Measurements from ENCODE around the gene TIMM22.
"Not testable (repeated sequence)": the region's sequence is repeated elsewhere in the genome, so short reads cannot be mapped to it uniquely, and the experiment has no call there.

TIMM22 gene

GRCh38 chr17:973053-973452, 23.9 kb upstream of the TIMM22 start:
- DNase-seq (ENCODE audit: low spot score): no peak

GRCh38 chr17:974778-975177, 22.2 kb upstream of the TIMM22 start:
- not testable (repeated sequence) for DNase-seq (ENCODE audit: low spot score)

GRCh38 chr17:975371-975915, 21.5 kb upstream of the TIMM22 start:
- no peak for DNase-seq (ENCODE audit: low spot score)

GRCh38 chr17:976312-976711, 20.6 kb upstream of the TIMM22 start:
- no peak for DNase-seq (ENCODE audit: low spot score)

GRCh38 chr17:977166-977565, 19.8 kb upstream of the TIMM22 start:
- no peak for DNase-seq (ENCODE audit: low spot score)

GRCh38 chr17:978103-979093, 18.5 kb upstream of the TIMM22 start:
- no peak for DNase-seq (ENCODE audit: low spot score)

- DNase-seq (ENCODE audit: low spot score): no peak
Measured at GRCh38 chr17:979212-979538, 17.8 kb upstream of the TIMM22 start.

GRCh38 chr17:979539-980405, 17.2 kb upstream of the TIMM22 start, which contains the start of gene NXN:
TSS of gene NXN (minus strand) at chr17:979776.
- peak; percentile 71 for DNase-seq (ENCODE audit: low spot score)

GRCh38 chr17:980406-981291, 16.3 kb upstream of the TIMM22 start:
- DNase-seq (ENCODE audit: low spot score): peak; percentile 55

- no peak for DNase-seq (ENCODE audit: low spot score)
Measured at GRCh38 chr17:981292-981658, 15.7 kb upstream of the TIMM22 start.

- no peak for DNase-seq (ENCODE audit: low spot score)
Measured at GRCh38 chr17:983921-984320, 13.0 kb upstream of the TIMM22 start.

GRCh38 chr17:986322-986929, 10.5 kb upstream of the TIMM22 start:
- no peak for DNase-seq (ENCODE audit: low spot score)

- DNase-seq (ENCODE audit: low spot score): no peak
Measured at GRCh38 chr17:987931-988330, 9.0 kb upstream of the TIMM22 start.

- DNase-seq (ENCODE audit: low spot score): no peak
Measured at GRCh38 chr17:988561-988960, 8.4 kb upstream of the TIMM22 start.

- no peak for DNase-seq (ENCODE audit: low spot score)
Measured at GRCh38 chr17:992933-993332, 4.0 kb upstream of the TIMM22 start.

GRCh38 chr17:995324-995723, 1.6 kb upstream of the TIMM22 start:
- DNase-seq (ENCODE audit: low spot score): not testable (repeated sequence)

- DNase-seq (ENCODE audit: low spot score): no peak
Measured at GRCh38 chr17:998111-998510, 1.2 kb downstream of the TIMM22 start.

GRCh38 chr17:1000597-1001461, 3.9 kb downstream of the TIMM22 start:
- no peak for DNase-seq (ENCODE audit: low spot score)

- DNase-seq (ENCODE audit: low spot score): no peak
Measured at GRCh38 chr17:1001640-1002411, 4.9 kb downstream of the TIMM22 start.

- DNase-seq (ENCODE audit: low spot score): no peak
Measured at GRCh38 chr17:1002412-1002753, 5.5 kb downstream of the TIMM22 start.

Measured in HuH-7 (cell line).